ENCODE measurements around the gene TMPRSS13. TPM values are rescaled to one million over a fixed set of nuclear protein-coding genes. Genes with fewer than 3 reads are reported as not detected.
"Not testable (repeated sequence)": the region's sequence is repeated elsewhere in the genome, so short reads cannot be mapped to it uniquely, and the experiment has no call there.

Gene TMPRSS13
- total RNA-seq, 2 experiments from 2014 or later: 0.99 to 1.4 TPM

- peak; percentile 51 for ATAC-seq (ENCODE audit: poor library complexity)
- peak overlapping the region; percentile 36 for H3K4me3 ChIP-seq (ENCODE audit: low read length)
- H3K27ac ChIP-seq (ENCODE audit: low read depth in 1 of 2, low read length in 2 of 2): peak overlapping the region; percentile 60 to 70
- POLR2A ChIA-PET: interaction anchor here (0.5 to 7.4 kb wide), 21 partner anchors 10 to 143 kb away, joined by 3 to 273 read pairs (median 10); partner anchors contain the start of gene IL10RA
- H3K4me1 Mint-ChIP-seq (ENCODE audit: low read depth): peaks cover 96% of the 10 kb centered on the region
- H3K9me3 Mint-ChIP-seq: no peaks in the 10 kb centered on the region
- no peaks in the 10 kb centered on the region for H3K36me3 ChIP-seq (ENCODE audit: insufficient read depth, low read length)
- no peaks in the 10 kb centered on the region for H3K27me3 ChIP-seq (ENCODE audit: control insufficient read depth in 1 of 2, insufficient read depth in 2 of 2, low read length in 2 of 2)
- no peaks in the 10 kb centered on the region for H3K9me3 ChIP-seq (ENCODE audit: control insufficient read depth in 1 of 2, insufficient read depth in 1 of 2, low read length in 2 of 2)
- H3K27ac Mint-ChIP-seq: peak overlapping the region; percentile 90
- H3K4me1 ChIP-seq (ENCODE audit: insufficient read depth, low read length): peaks cover 87% of the 10 kb centered on the region
- H3K27me3 Mint-ChIP-seq: no peaks in the 10 kb centered on the region
- CTCF ChIA-PET: interaction anchor here (0.6 to 5.0 kb wide), 19 partner anchors 10 to 143 kb away, joined by 3 to 44 read pairs (median 5); partner anchors contain the start of gene IL10RA
- H3K36me3 Mint-ChIP-seq (ENCODE audit: low read depth): no peaks in the 10 kb centered on the region
- H3K4me3 Mint-ChIP-seq: peak overlapping the region; percentile 85
- intact Hi-C loops (cut with DNase I, micrococcal nuclease): loop anchor here (1.0 to 5.0 kb wide), 5 partner anchors 36 to 128 kb away; partner anchors contain the start of genes FXYD2 (in 1 of the 2) and IL10RA (in 1 of the 2)
- peak; percentile 44 to 89 (median 61) for DNase-seq
- peak; percentile 71 for TF ChIP-seq CTCF (IDR thresholded peaks at IDR 0.05)
Measured at GRCh38 chr11:117950301-117950700, 21.1 kb upstream of the TMPRSS13 start.

- peak overlapping the region; percentile 90 for H3K27ac Mint-ChIP-seq
- DNase-seq: peak in 1 of 14 experiments; percentile 16
- intact Hi-C loops (cut with DNase I, micrococcal nuclease): loop anchor here in 1 of 2 experiments (5.0 kb wide), 1 partner anchor 522 kb away; no protein-coding TSS in a partner anchor
- peak overlapping the region; percentile 85 for H3K4me3 Mint-ChIP-seq
- no peak for TF ChIP-seq CTCF (IDR thresholded peaks at IDR 0.05)
- peaks cover 92% of the 10 kb centered on the region for H3K4me1 Mint-ChIP-seq (ENCODE audit: low read depth)
- no peaks in the 10 kb centered on the region for H3K9me3 ChIP-seq (ENCODE audit: control insufficient read depth in 1 of 2, insufficient read depth in 1 of 2, low read length in 2 of 2)
- H3K4me3 ChIP-seq (ENCODE audit: low read length): no peak overlapping the region
- peaks cover 88% of the 10 kb centered on the region for H3K4me1 ChIP-seq (ENCODE audit: insufficient read depth, low read length)
- H3K27ac ChIP-seq (ENCODE audit: low read depth in 1 of 2, low read length in 2 of 2): peak overlapping the region in 1 of 2 donors; percentile 57
- H3K27me3 ChIP-seq (ENCODE audit: control insufficient read depth in 1 of 2, insufficient read depth in 2 of 2, low read length in 2 of 2): no peaks in the 10 kb centered on the region
- H3K9me3 Mint-ChIP-seq: no peaks in the 10 kb centered on the region
- H3K36me3 ChIP-seq (ENCODE audit: insufficient read depth, low read length): no peaks in the 10 kb centered on the region
- POLR2A ChIA-PET: interaction anchor here (6.0 to 7.4 kb wide), 3 partner anchors 39 to 103 kb away, joined by 156 to 273 read pairs (median 240); partner anchors contain the start of gene IL10RA
- no peaks in the 10 kb centered on the region for H3K36me3 Mint-ChIP-seq (ENCODE audit: low read depth)
- CTCF ChIA-PET: interaction anchor here (1.0 to 6.1 kb wide), 6 partner anchors 34 to 141 kb away, joined by 3 to 44 read pairs (median 20); partner anchors contain the start of gene IL10RA
- H3K27me3 Mint-ChIP-seq: no peaks in the 10 kb centered on the region
- ATAC-seq (ENCODE audit: poor library complexity): no peak
Measured at GRCh38 chr11:117949062-117949461, 19.9 kb upstream of the TMPRSS13 start.

DNA sequence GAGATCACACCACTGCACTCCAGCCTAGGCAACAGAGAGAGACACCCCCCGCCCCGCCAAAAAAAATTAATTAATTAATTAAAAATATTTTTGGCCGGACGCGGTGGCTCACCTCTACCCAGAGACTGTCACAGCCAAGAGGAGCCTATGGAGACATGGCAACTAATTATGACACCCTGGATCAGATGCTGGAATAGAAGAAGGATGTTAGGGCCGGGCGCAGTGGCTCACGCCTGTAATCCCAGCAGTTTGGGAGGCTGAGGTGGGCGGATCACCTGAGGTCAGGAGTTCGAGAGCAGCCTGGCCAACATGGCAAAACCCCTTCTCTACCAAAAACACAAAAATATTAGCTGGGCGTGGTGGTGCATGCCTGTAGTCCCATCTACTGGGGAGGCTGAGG is 19.3 kb upstream of the TMPRSS13 start:
- peak overlapping the region in 1 of 2 donors; percentile 57 for H3K27ac ChIP-seq (ENCODE audit: low read depth in 1 of 2, low read length in 2 of 2)
- ChIA-PET POLR2A (interaction anchor here (3.1 to 7.4 kb wide), 3 partner anchors 39 to 104 kb away, joined by 22 to 273 read pairs (median 30); partner anchors contain the start of gene IL10RA), CTCF (interaction anchor here (1.4 to 6.1 kb wide), 4 partner anchors 9 to 140 kb away, joined by 3 to 40 read pairs (median 16); partner anchors contain the start of gene IL10RA)
- not testable (repeated sequence) for H3K9me3 Mint-ChIP-seq; H3K36me3 Mint-ChIP-seq (ENCODE audit: low read depth); H3K27me3 Mint-ChIP-seq; H3K4me3 Mint-ChIP-seq; H3K27me3 ChIP-seq (ENCODE audit: control insufficient read depth in 1 of 2, insufficient read depth in 2 of 2, low read length in 2 of 2); ATAC-seq (ENCODE audit: poor library complexity); H3K36me3 ChIP-seq (ENCODE audit: insufficient read depth, low read length); H3K9me3 ChIP-seq (ENCODE audit: control insufficient read depth in 1 of 2, insufficient read depth in 1 of 2, low read length in 2 of 2); H3K4me3 ChIP-seq (ENCODE audit: low read length)
- intact Hi-C loops (cut with DNase I, micrococcal nuclease): loop anchor here in 1 of 2 experiments (5.0 kb wide), 1 partner anchor 521 kb away; no protein-coding TSS in a partner anchor
- peaks cover 86% of the 10 kb centered on the region for H3K4me1 Mint-ChIP-seq (ENCODE audit: low read depth)
- H3K27ac Mint-ChIP-seq: peak overlapping the region; percentile 90
- peak in 1 of 14 experiments; percentile 25 for DNase-seq
- peaks cover 82% of the 10 kb centered on the region for H3K4me1 ChIP-seq (ENCODE audit: insufficient read depth, low read length)

DNA sequence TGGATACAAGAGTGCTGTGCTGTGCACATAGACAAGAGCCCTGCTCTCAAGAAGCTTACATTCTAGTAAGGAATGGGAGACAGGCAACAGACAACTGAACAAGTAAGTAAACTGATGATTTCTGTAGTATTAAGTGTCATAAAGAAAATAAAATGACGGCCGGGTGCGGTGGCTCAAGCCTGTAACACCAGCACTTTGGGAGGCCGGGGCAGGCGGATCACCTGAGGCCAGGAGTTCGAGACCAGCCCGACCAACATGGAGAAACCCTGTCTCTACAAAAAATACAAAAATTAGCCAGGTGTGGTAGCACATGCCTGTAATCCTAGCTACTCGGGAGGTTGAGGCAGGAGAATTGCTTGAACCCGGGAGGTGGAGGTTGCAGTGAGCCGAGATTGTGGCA is 18.5 kb upstream of the TMPRSS13 start:
- not testable (repeated sequence) for ATAC-seq (ENCODE audit: poor library complexity); H3K9me3 ChIP-seq (ENCODE audit: control insufficient read depth in 1 of 2, insufficient read depth in 1 of 2, low read length in 2 of 2); H3K27me3 ChIP-seq (ENCODE audit: control insufficient read depth in 1 of 2, insufficient read depth in 2 of 2, low read length in 2 of 2); H3K4me3 ChIP-seq (ENCODE audit: low read length); H3K27ac ChIP-seq (ENCODE audit: low read depth in 1 of 2, low read length in 2 of 2); H3K36me3 Mint-ChIP-seq (ENCODE audit: low read depth); H3K9me3 Mint-ChIP-seq; H3K4me3 Mint-ChIP-seq; H3K36me3 ChIP-seq (ENCODE audit: insufficient read depth, low read length); H3K27me3 Mint-ChIP-seq
- DNase-seq: peak in 1 of 14 experiments; percentile 11
- POLR2A ChIA-PET: interaction anchor here (1.3 to 4.7 kb wide), 5 partner anchors 30 to 140 kb away, joined by 3 to 30 read pairs (median 13); partner anchors contain the start of gene IL10RA
- Mint-ChIP-seq H3K27ac (peak overlapping the region; percentile 86), H3K4me1 (ENCODE audit: low read depth) (peaks cover 78% of the 10 kb centered on the region)
- intact Hi-C loops (cut with DNase I, micrococcal nuclease): loop anchor here (1.0 to 5.0 kb wide), 6 partner anchors 103 to 520 kb away; no protein-coding TSS in a partner anchor
- CTCF ChIA-PET: interaction anchor here (0.6 to 6.1 kb wide), 18 partner anchors 10 to 140 kb away, joined by 3 to 78 read pairs (median 6); partner anchors contain the start of gene IL10RA
- H3K4me1 ChIP-seq (ENCODE audit: insufficient read depth, low read length): peaks cover 77% of the 10 kb centered on the region
